Activated CD4-positive, alpha-beta T cell treated with anti-CD3 and anti-CD28 coated beads, Interleukin-2, amount 10 ng/mL, durations not matched to agents 24 days and 14 days (primary cell): ENCODE results near the gene MRPL48. TPM values are rescaled to one million over a fixed set of nuclear protein-coding genes. Genes with fewer than 3 reads are reported as not detected.
A peak's percentile ranks its signal among the peaks of the same experiment; 100 is the strongest.

Experiments used
- DNase-seq: peaks from one replicate; pipeline ENCODE4 v3.0.0; 2022
- H3K27ac Mint-ChIP-seq: one replicate; pipeline ENCODE4 v1.8.0; 2022; ENCODE audit warnings: mild to moderate bottlenecking, mixed read lengths
- H3K27me3 Mint-ChIP-seq: one replicate; pipeline ENCODE4 v1.8.0; 2022; ENCODE audit warnings: mixed read lengths
- H3K36me3 Mint-ChIP-seq: one replicate; pipeline ENCODE4 v1.8.0; 2022; ENCODE audit warnings: low read depth, mild to moderate bottlenecking, mixed read lengths
- H3K4me1 Mint-ChIP-seq: one replicate; pipeline ENCODE4 v1.8.0; 2021; ENCODE audit warnings: mixed read lengths
- H3K4me3 Mint-ChIP-seq: one replicate; pipeline ENCODE4 v1.8.0; 2022; ENCODE audit warnings: mild to moderate bottlenecking, moderate library complexity, mixed read lengths
- H3K9me3 Mint-ChIP-seq: one replicate; pipeline ENCODE4 v1.8.0; 2021; ENCODE audit warnings: mixed read lengths
- intact Hi-C: fragments of 100-400 bp; cut with micrococcal nuclease; formaldehyde crosslinking; loops from one replicate; pipeline ENCODE4 v1.15.1; 2023
- total RNA-seq: library from RNA; stranded (reverse); gene quantifications from 2 replicates; pipeline ENCODE4 v1.2.3, GENCODE V29; 2022

The MRPL48 gene
- total RNA-seq, 1 donor from 2014 or later: 69.0 TPM

DNA sequence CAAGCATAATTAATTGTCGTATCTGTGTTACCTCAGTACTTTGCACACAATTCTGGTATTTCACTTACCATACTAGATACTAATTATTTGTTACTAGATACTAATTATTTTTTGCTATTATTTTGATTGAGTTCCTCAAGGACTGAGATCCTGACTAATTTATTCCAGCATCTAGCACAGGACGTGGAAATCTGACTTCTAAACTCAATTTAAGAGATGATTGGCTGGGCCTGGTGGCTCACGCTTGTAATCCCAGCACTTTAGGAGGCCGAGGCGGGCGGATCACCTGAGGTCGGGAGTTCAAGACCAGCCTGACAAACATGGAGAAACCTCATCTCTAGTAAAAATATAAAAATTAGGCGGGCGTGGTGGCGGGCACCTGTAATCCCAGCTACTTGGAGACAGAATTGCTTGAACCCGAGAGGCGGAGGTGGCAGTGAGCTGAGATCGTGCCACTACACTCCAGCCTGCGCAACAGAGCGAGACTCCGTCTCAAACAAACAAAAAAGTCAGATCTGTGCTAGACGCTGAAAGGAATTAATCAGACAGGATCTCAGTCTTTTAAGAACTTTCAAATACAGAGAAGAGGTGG is 527 bp upstream of the MRPL48 start:
- peak overlapping the region; percentile 99 for H3K4me3 Mint-ChIP-seq
- no peaks in the 10 kb centered on the region for H3K27me3 Mint-ChIP-seq
- H3K27ac Mint-ChIP-seq: peak overlapping the region; percentile 95
- peaks cover 14% of the 10 kb centered on the region for H3K4me1 Mint-ChIP-seq
- H3K9me3 Mint-ChIP-seq: no peaks in the 10 kb centered on the region
- peak; percentile 69 for DNase-seq
- H3K36me3 Mint-ChIP-seq: no peaks in the 10 kb centered on the region
- intact Hi-C loops: loop anchor here (1.0 to 5.0 kb wide), 2 partner anchors 26 to 385 kb away; partner anchors contain the start of genes C2CD3, PPME1 and RAB6A

DNA sequence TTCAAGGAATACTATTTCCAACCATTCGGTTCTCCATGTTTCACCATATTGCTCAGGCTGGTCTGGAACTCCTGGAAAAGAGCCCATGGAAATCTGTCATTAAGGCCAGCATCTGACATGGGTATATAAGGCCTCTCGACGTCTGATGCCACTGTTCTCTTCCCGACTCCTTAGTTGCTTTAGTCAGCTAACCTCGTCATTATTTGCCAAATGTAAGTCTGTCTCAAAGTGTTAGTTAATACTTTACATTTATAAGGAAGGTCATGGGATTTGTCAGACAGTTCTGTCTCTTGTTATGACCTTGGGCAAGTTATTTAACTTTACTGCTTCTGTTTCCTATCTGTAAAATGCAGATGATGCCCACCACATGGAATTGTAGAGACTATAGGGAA is 1.6 kb downstream of the MRPL48 start:
- intact Hi-C loops: loop anchor here (5.0 kb wide), 1 partner anchor 383 kb away; the partner anchor contains the start of genes C2CD3 and PPME1
- no peak for DNase-seq
- Mint-ChIP-seq H3K9me3 (no peaks in the 10 kb centered on the region), H3K4me1 (peaks cover 18% of the 10 kb centered on the region), H3K27me3 (no peaks in the 10 kb centered on the region), H3K4me3 (peak overlapping the region; percentile 99), H3K36me3 (peaks cover 3% of the 10 kb centered on the region), H3K27ac (no peak overlapping the region)

DNA sequence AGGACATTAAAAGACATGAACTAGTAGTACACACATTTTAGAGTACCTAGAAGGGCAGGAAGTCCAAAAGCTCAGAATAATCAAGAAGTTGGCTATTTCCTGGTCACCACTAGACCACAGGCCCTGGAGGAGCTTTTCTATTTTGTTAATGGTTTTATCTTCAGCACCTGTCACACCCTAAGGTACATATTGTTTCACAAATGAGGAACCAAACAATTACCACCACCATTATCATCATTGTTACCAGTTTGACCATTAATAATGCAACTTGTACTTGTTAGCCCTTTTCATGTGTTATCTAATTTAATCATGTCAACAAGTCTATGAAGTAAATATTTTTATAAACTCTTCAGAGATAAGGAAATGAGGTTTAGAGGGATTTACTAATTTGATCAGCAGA is 4.9 kb downstream of the MRPL48 start:
- Mint-ChIP-seq H3K4me1 (peaks cover 12% of the 10 kb centered on the region), H3K36me3 (peaks cover 7% of the 10 kb centered on the region), H3K9me3 (no peaks in the 10 kb centered on the region), H3K4me3 (no peak overlapping the region), H3K27me3 (no peaks in the 10 kb centered on the region), H3K27ac (no peak overlapping the region)
- no peak for DNase-seq
- intact Hi-C loops: no loop called here

DNA sequence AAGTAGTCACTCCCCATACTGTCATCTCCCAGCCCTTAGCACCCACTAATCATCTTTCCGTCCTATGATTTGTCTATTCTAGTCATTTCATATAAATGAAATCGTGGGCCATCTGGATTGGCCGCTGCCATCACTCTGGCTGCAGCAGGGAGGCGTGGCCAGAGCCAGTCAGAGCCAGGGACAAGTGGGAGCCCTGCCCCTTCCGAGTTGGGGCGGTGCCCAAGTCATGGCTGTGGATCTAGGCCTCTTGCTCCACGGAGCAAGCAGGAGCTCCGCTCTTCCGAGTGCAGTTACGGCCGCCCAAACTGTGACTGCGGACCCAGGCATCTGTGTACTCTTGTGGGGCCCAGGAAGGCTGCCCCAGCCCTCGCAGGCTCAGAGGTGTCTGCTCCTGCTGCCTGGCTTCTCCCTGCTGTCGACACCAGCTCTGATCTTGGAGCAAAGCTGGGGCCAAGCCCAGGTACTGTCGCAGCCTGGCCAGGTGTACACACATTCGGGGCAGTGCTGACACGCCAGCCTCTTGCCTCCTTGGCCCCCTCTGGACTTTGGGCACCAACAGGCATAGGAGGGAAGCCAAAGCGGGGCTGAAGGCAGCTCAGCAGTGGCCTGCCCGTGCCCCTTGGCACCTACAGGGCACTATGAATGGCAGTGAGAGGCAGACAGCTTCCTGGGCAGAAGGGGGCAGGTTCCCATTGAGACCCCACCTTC is 8.4 kb downstream of the MRPL48 start:
- DNase-seq: no peak
- Mint-ChIP-seq H3K4me1 (peaks cover 4% of the 10 kb centered on the region), H3K9me3 (no peaks in the 10 kb centered on the region), H3K27me3 (no peaks in the 10 kb centered on the region), H3K4me3 (no peak overlapping the region), H3K36me3 (peaks cover 9% of the 10 kb centered on the region), H3K27ac (no peak overlapping the region)
- intact Hi-C loops: no loop called here

DNA sequence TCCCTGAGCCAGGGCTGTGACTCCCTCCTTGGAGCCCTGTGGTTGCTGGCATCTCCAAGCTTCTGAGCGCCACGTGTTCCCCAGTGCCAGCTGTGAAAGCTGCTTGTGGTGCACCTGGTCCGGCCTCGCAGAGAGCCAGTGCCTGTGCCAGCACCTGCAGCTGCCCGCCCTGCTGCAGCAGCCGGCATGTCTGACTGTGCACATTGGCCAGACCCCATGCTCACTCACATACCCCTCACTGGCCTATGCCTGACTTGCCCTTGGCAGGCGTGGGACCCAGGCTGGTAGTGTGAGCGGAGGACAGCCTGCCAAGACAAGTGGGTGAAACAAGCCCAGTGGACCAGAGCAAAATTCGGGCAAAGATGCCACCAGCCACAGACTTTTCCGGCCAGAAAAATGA is 9.8 kb downstream of the MRPL48 start:
- Mint-ChIP-seq H3K4me1 (peaks cover 4% of the 10 kb centered on the region), H3K27me3 (no peaks in the 10 kb centered on the region), H3K36me3 (peaks cover 13% of the 10 kb centered on the region), H3K9me3 (no peaks in the 10 kb centered on the region), H3K27ac (no peak overlapping the region), H3K4me3 (no peak overlapping the region)
- no peak for DNase-seq
- intact Hi-C loops: no loop called here

DNA sequence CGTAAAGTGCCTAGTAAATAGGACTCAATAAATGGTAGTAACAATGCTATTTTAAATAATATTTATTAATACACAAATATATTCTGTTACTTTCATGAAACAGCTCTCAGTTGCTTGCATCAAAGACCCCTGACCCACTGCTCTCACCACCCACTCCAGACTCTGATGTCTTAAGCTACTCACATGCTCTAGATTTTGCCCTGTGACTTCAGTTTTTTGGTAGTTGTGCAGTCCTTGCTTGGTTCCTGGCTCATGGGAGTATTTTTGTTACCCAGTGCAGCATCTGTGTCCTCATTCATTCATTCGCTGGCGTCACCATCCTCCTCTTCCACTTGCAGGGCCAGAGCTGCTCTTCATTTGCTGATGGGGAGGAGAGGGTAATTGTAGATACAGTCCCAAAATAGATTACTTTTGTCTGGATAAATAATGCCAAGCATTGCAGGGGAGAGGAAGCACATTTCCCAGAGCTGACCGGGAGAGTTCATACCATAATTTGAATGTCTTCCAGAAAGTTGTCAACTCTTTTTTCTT is 12.7 kb downstream of the MRPL48 start:
- Mint-ChIP-seq H3K4me3 (no peak overlapping the region), H3K27me3 (no peaks in the 10 kb centered on the region), H3K36me3 (peaks cover 9% of the 10 kb centered on the region), H3K27ac (no peak overlapping the region), H3K4me1 (no peaks in the 10 kb centered on the region), H3K9me3 (no peaks in the 10 kb centered on the region)
- DNase-seq: no peak
- intact Hi-C loops: no loop called here

DNA sequence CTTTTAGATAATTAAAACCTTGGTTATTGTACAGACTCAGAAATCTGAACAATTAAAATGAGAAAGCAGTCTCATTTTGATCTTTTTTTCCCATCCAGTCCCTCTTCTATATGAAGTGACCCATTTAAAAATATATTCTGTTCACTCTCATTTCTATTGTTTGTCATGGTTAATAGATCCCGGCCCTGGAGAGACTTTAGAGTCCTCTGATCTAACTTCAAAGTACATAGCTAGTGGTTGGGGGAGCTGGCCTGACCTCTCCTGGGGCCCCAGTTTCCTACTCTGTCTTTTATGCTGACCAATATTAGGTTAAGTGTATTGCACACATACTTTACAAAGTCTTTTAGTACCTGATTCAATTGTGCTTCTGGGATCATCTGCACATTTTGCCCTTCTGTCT is 13.5 kb downstream of the MRPL48 start:
- Mint-ChIP-seq H3K4me3 (no peak overlapping the region), H3K9me3 (no peaks in the 10 kb centered on the region), H3K27me3 (no peaks in the 10 kb centered on the region), H3K4me1 (no peaks in the 10 kb centered on the region), H3K27ac (no peak overlapping the region), H3K36me3 (peaks cover 13% of the 10 kb centered on the region)
- no peak for DNase-seq
- intact Hi-C loops: no loop called here

DNA sequence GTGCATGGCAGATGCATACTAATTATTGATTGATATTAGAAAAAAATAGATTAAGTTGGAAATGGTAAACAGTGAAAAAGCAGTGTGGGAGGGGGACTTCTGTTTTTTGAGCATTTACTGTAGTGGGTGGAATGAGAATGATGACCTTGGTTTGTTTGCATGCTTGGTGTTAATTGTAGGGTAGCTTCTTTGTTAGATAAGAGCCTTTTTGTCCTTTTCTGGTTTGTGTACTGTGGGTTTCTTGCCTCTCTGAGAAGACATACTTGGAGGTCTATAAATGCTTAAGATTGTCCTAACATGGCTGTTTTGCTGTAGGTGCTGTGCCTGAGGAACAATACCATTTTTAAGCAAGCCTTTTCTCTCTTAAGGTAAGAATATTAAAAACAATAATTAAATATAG is 17.0 kb downstream of the MRPL48 start:
- H3K36me3 Mint-ChIP-seq: peaks cover 26% of the 10 kb centered on the region

DNA sequence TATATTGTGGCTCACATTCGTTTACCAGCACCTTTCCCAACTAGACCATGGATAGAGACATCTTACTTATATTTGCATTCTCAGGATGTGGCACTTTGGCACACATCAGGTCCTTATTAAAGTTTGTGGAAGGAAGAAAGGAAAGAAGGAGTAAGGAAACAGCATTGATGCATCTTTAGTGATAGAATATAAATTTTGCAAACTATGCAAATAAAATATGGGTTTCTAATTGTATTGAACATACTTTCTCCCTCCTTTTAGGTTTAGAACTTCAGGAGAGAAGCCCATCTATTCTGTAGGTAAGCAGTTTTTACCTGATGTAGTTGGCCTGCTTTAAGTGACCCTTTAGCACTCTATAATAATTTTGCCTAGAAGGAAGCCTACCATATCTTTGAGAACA is 20.4 kb downstream of the MRPL48 start:
- Mint-ChIP-seq H3K27me3 (no peaks in the 10 kb centered on the region), H3K36me3 (peaks cover 30% of the 10 kb centered on the region), H3K4me3 (no peak overlapping the region), H3K4me1 (no peaks in the 10 kb centered on the region), H3K27ac (no peak overlapping the region), H3K9me3 (no peaks in the 10 kb centered on the region)
- DNase-seq: no peak
- intact Hi-C loops: no loop called here

More for the DNA sequence above, 17.0 kb downstream of the MRPL48 start:
- Mint-ChIP-seq H3K27me3 (no peaks in the 10 kb centered on the region), H3K27ac (no peak overlapping the region), H3K4me1 (no peaks in the 10 kb centered on the region), H3K9me3 (no peaks in the 10 kb centered on the region), H3K4me3 (no peak overlapping the region)
- intact Hi-C loops: no loop called here
- no peak for DNase-seq

DNA sequence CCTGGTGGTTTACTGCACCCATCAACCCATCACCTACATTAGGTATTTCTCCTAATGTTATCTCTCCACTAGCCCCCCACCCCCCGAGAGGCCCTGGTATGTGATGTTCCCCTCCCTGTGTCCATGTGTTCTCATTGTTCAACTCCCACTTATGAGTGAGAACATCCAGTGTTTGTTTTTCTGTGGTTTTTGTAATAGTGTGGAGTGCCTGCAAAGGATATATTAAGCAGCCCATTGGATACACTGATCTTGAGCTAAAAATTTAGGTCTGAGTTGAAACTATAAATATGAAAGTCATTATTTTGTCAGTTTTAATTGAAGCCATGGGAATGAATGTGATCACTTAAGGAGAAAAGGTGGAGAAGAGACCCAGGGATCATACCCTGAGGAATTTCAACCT is 23.0 kb downstream of the MRPL48 start:
- peaks cover 31% of the 10 kb centered on the region for H3K36me3 Mint-ChIP-seq
- no peak overlapping the region for H3K27ac Mint-ChIP-seq
- intact Hi-C loops: no loop called here
- H3K9me3 Mint-ChIP-seq: no peaks in the 10 kb centered on the region
- no peak for DNase-seq
- H3K4me1 Mint-ChIP-seq: peaks cover 3% of the 10 kb centered on the region
- no peak overlapping the region for H3K4me3 Mint-ChIP-seq
- no peaks in the 10 kb centered on the region for H3K27me3 Mint-ChIP-seq

DNA sequence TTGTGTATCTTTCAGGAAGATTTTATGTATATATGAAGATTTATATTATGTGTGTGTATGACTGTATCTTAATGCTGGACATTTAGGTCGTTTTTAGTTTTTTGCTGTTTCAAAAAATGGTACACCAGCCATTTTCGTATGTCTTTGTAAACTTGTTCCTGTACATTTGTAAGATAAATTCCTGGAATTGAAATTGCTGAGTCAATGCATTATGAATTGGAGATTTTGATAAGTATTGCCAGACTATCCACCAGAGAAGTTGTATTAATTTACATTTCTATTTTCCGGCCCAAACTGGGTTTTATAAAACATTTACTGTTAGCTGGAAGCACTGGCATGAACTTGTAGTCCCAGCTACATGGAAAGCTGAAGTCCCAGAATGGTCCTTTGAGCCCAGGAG is 24.6 kb downstream of the MRPL48 start:
- Mint-ChIP-seq H3K36me3 (peaks cover 23% of the 10 kb centered on the region), H3K4me1 (peaks cover 3% of the 10 kb centered on the region)

DNA sequence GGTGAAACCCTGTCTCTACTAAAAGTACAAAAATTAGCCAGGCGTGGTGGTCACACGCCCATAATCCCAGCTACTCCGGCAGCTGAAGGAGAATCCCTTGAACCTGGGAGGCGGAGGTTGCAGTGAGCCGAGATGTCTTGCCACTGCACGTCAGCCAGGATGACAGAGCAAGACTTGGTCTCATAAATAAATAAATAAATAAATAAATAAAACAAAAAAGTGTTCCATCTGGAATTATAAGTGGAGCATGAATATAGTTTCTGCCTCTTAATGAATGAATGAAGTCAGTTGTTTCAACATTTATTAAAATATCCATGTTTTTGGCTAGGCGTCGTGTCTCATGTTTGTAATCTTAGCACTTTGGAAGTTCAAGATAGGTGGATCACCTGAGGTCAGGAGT is 27.1 kb downstream of the MRPL48 start:
- DNase-seq: no peak
- Mint-ChIP-seq H3K27ac (no peak overlapping the region), H3K4me3 (no peak overlapping the region), H3K4me1 (peaks cover 3% of the 10 kb centered on the region), H3K27me3 (no peaks in the 10 kb centered on the region), H3K9me3 (no peaks in the 10 kb centered on the region), H3K36me3 (peaks cover 14% of the 10 kb centered on the region)
- intact Hi-C loops: no loop called here

More for the DNA sequence above, 24.6 kb downstream of the MRPL48 start:
- Mint-ChIP-seq H3K4me3 (no peak overlapping the region), H3K9me3 (no peaks in the 10 kb centered on the region), H3K27me3 (no peaks in the 10 kb centered on the region), H3K27ac (no peak overlapping the region)
- intact Hi-C loops: no loop called here
- no peak for DNase-seq

DNA sequence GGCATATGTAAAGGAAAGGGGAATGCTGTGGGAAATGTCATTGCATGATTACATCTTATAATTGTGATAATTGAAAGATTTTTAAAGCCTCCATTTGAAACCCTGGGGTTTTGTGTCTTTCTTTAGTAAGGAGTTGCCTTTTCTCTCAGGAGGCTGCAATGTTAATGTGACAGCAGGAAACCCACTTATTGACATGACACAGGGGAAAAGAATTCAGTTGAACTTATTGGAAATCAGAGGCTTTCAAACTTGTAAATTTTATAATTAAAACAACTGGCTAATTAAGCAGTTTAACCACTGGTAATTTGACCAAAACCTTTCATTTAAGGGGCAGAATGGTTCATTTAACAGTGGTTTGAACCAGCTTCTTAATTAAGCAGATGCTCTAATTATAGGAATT is 31.2 kb downstream of the MRPL48 start:
- Mint-ChIP-seq H3K4me1 (peaks cover 6% of the 10 kb centered on the region), H3K9me3 (no peaks in the 10 kb centered on the region), H3K36me3 (peaks cover 5% of the 10 kb centered on the region), H3K27ac (no peak overlapping the region), H3K27me3 (no peaks in the 10 kb centered on the region), H3K4me3 (no peak overlapping the region)
- intact Hi-C loops: no loop called here
- no peak for DNase-seq

DNA sequence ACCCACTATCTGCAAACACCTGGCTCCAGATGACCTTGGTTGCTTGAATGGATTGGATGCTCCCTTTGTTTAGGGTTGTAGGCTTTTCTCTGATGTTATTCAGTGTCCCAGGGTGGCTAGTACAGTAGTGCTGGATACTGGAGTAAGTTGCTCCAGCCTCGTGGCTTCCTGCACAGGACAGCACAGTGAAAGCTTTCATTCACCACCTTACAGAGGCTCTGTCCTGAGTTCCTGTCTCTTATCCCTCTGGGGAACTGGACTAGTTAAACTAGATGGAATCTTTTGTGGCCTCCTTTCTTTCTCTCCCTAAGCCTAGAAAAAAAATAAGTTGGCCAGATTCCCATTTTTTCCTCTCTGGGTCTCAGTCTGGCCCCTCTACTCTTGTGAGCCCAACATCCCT is 42.6 kb downstream of the MRPL48 start:
- H3K36me3 Mint-ChIP-seq: peaks cover 22% of the 10 kb centered on the region
- no peaks in the 10 kb centered on the region for H3K27me3 Mint-ChIP-seq
- no peak overlapping the region for H3K4me3 Mint-ChIP-seq
- DNase-seq: no peak
- intact Hi-C loops: no loop called here
- no peaks in the 10 kb centered on the region for H3K9me3 Mint-ChIP-seq
- H3K27ac Mint-ChIP-seq: no peak overlapping the region
- no peaks in the 10 kb centered on the region for H3K4me1 Mint-ChIP-seq
